A549 treated with GW870086 at 1 μM for 4 hours (cell line): Measurements from ENCODE around the gene ANAPC15. TPM values are rescaled to one million over a fixed set of nuclear protein-coding genes. Genes with fewer than 3 reads are reported as not detected.

ENCODE experiments used
- total RNA-seq: library from RNA; stranded (reverse); fragments of 200-300 nt; extraction: Qiagen RNA extraction; gene quantifications from 5 replicates; pipeline ENCODE4 v1.2.3, GENCODE V29; 2022; ENCODE audit warnings: low read depth

Gene ANAPC15
- 75.3 to 97.7 TPM (median 86.3 TPM) in 5 replicates for total RNA-seq

DNA sequence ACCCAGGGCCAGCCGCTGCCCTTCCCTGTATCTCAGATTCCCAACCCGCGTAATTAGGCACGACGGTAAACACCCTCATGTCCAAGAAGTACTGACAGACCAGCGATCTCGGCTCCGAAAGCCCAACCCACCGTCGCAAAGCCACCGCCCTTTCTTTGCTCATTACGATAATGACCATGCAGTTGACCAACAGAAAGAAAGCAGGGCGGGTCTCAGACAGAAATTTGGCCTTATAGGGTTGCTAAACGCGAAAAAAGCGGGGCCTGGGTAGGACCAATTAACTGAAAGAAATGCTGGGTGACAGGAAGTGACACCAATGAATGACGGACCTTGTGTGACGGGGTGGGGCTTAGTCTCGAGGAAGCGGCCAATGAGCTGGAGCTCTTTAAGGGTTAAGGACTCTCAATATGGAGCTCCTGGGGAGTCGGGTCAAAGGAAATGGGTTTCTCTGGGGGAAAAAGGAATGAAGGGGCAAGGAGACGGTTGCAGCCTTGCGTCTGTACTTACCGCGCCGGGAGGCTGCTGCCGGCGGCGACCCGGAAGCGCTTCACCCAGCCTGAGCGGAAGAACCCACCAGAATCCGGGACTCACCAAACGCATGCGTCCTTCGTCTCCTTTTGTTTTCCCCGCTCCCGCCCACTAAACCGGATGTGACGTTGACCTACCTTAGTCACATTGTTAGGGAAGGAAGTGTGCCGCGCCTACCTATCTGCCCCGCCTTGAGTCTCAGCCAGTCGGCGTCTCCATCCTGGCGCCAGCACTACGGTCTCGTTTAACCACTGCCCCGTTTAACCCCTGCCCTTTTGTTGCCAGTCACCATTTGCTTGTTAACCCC is at the start of gene ANAPC15:
ANAPC15 (minus strand) TSS at position 553 of the 835 bp plus-strand sequence. CDS start 1,419 bp downstream, outside the sequence.

DNA sequence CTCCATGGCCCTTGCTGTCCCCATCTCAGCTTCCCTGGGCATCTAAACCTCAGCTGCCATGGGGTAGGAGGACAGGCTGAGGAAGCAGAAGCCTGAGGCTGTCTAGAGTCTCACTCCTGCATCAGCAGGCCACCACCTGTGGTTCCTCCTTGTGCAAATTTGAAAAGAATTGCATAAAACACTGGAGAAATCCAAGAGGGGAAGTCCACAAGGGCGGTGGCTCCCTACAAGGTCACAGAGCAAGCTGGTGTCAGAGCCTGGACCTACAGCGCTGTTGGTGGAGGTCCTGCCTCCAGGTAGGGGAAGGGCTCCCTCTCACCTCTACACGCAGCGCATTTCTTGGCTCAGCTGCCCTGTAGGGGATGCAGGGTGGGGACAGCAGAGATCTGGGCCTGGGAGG is 23.0 kb upstream of the ANAPC15 start, which contains the start of gene FOLR3:
FOLR3 (plus strand) TSS at position 253 of the 400 bp plus-strand sequence. CDS start 228 bp downstream, outside the sequence.

DNA sequence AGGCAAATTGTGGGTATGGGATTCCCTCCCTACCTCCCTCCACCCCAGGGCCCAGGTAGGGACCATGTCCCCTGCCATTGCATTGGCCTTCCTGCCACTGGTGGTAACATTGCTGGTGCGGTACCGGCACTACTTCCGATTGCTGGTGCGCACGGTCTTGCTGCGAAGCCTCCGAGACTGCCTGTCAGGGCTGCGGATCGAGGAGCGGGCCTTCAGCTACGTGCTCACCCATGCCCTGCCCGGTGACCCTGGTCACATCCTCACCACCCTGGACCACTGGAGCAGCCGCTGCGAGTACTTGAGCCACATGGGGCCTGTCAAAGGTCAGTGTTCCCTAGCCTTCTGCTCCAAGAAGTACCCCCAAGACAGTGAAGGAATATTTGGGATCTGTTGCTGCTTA is 6.6 kb downstream of the ANAPC15 start, which contains the start of gene TOMT:
TOMT (plus strand) TSS at position 37 of the 400 bp plus-strand sequence; CDS start at position 65, 28 bp downstream.

DNA sequence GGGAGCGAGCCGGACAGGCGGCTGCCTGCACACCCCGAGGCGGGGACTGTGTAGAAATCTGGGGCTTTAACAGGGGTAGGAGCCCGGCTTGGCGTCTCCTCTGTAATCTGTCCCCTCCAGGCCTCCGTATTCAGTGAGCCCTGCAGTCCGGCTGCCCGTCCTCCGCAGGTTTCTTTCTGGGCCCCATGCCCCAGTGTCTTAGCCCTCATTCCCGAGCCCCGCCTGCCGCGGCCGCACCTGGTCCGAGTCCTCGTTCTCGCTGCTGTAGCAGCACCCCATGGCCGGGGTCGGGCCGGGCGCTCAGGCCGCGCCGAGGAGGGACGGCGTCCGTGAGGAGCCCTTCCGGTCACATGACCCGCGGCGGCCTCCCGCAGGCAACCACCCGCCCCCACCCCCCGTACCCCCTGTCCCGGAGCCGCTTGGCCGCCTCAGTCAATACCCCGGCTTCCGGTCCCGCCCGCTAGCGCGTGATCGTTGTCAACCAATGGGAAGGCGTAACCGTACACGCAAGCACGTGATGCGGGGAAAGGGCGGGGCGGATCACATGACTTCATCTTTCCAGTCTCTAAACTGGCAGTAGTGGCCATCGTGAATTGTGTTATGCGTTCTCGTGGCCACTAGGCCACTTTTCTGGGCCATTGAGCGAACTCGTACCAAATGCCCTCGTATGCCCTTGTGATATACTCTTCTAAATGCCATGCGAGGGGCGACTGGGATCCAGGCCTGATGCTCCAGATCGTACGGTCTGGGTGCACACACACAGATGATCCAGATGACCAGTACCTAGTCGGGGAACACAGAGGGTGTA is 9.3 kb downstream of the ANAPC15 start, which contains the start of gene LAMTOR1:
LAMTOR1 (minus strand) TSS at position 352 of the 808 bp plus-strand sequence; CDS start at position 279, 73 bp downstream.

DNA sequence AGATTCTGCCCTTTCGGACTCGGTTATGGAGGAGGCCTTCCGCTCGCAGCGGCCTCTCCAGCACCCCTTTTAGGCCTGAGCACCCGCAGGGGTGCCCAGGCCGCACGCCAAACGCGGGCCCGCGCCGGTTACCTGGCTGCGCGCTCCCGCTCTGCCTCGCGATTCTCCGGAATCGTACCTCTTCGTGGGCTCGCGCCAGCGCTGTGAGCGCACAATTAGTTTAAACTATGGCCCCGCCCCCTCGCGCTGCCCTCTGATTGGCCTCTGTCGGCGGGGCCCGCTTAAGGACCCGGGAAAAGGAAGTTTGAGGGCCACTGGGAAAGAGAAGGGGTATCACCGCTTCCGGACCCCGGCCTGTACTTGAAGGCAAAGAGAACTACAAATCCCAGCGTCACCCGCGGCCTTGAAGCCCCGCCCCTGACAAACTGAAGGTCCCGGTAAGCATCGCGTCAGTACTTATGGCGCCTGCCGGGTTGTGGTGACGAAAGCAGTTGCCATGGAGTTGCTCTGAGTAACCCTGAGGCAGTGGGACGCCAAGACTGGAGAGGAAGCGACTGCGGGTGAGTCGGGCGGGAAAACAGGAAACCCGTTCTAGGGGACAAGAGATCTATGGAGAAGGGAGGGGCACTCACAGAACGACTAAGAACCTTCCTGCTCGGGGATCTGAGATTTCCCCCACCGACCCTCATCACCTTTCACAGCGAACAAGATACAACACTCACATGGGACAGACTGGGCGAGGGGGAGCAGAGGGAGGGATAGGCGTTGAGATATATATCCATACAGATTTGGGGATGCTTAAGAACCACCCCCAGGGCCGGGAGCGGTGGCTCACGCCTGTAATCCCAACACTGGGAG is 31.9 kb downstream of the ANAPC15 start, which contains the start of the genes LRRC51 and NUMA1:
LRRC51 (plus strand) TSS at position 525 of the 858 bp plus-strand sequence. CDS start 8,234 bp downstream, outside the sequence.
NUMA1 (minus strand) TSS at position 217 of the 858 bp plus-strand sequence. CDS start 44,599 bp downstream, outside the sequence.

Other genes with a start within 250 kb of the ANAPC15 start
- gene DEFB131B, start 234.2 kb downstream of the ANAPC15 start, total RNA-seq = not detected in 5 replicates
- gene XNDC1N, start 184.1 kb downstream of the ANAPC15 start, total RNA-seq = 3.0 to 4.3 TPM (median 3.4 TPM) in 5 replicates
- gene RNF121, start 183.6 kb downstream of the ANAPC15 start, total RNA-seq = 45.9 to 51.9 TPM (median 50.6 TPM) in 5 replicates
- 2.7 to 4.0 TPM (median 3.6 TPM) in 5 replicates for gene IL18BP, start 113.8 kb downstream of the ANAPC15 start, total RNA-seq
- 55.0 to 71.2 TPM (median 62.9 TPM) in 5 replicates for gene NUMA1, start 32.2 kb downstream of the ANAPC15 start, total RNA-seq
- 6.2 to 10.4 TPM (median 6.8 TPM) in 5 replicates for gene LRRC51, start 31.8 kb downstream of the ANAPC15 start, total RNA-seq
- 123 to 166 TPM (median 143 TPM) in 5 replicates for gene LAMTOR1, start 9.4 kb downstream of the ANAPC15 start, total RNA-seq
- gene TOMT, start 6.8 kb downstream of the ANAPC15 start, total RNA-seq = not detected in 5 replicates
- gene FOLR3, start 23.0 kb upstream of the ANAPC15 start, total RNA-seq = not detected in 5 replicates
- 0.16 to 0.30 TPM (median 0.24 TPM) in 3 of 5 replicates, not detected in the others for gene FOLR1, start 79.4 kb upstream of the ANAPC15 start, total RNA-seq
- not detected in 5 replicates for gene FOLR2, start 104.1 kb upstream of the ANAPC15 start, total RNA-seq
- gene INPPL1, start 112.1 kb upstream of the ANAPC15 start, total RNA-seq = 53.6 to 75.5 TPM (median 72.6 TPM) in 5 replicates
- gene PHOX2A, start 131.5 kb upstream of the ANAPC15 start, total RNA-seq = not detected in 5 replicates